ENCODE results near the gene NT5C. TPM values are rescaled to one million over a fixed set of nuclear protein-coding genes. Genes with fewer than 3 reads are reported as not detected.

The NT5C gene
- total RNA-seq, 1 donor from 2014 or later: 13.5 TPM

GRCh38 chr17:75093548-75094158 is 37.9 kb downstream of the NT5C start:
- peaks cover 20% of the 10 kb centered on the region for H3K36me3 Mint-ChIP-seq (ENCODE audit: low read depth, unreplicated experiment)
- H3K4me3 Mint-ChIP-seq (ENCODE audit: unreplicated experiment): no peak overlapping the region
- peaks cover 53% of the 10 kb centered on the region for H3K4me1 Mint-ChIP-seq (ENCODE audit: unreplicated experiment)
- TF ChIP-seq, protein P1, sequence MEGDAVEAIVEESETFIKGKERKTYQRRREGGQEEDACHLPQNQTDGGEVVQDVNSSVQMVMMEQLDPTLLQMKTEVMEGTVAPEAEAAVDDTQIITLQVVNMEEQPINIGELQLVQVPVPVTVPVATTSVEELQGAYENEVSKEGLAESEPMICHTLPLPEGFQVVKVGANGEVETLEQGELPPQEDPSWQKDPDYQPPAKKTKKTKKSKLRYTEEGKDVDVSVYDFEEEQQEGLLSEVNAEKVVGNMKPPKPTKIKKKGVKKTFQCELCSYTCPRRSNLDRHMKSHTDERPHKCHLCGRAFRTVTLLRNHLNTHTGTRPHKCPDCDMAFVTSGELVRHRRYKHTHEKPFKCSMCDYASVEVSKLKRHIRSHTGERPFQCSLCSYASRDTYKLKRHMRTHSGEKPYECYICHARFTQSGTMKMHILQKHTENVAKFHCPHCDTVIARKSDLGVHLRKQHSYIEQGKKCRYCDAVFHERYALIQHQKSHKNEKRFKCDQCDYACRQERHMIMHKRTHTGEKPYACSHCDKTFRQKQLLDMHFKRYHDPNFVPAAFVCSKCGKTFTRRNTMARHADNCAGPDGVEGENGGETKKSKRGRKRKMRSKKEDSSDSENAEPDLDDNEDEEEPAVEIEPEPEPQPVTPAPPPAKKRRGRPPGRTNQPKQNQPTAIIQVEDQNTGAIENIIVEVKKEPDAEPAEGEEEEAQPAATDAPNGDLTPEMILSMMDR (IDR thresholded peaks at IDR 0.05; ENCODE audit: unreplicated experiment): no peak
- no peak overlapping the region for H3K27ac Mint-ChIP-seq (ENCODE audit: unreplicated experiment)
- H3K9me3 Mint-ChIP-seq (ENCODE audit: unreplicated experiment): no peaks in the 10 kb centered on the region
- DNase-seq (ENCODE audit: low spot score): no peak
- H3K27me3 Mint-ChIP-seq (ENCODE audit: unreplicated experiment): peaks cover 24% of the 10 kb centered on the region

DNA sequence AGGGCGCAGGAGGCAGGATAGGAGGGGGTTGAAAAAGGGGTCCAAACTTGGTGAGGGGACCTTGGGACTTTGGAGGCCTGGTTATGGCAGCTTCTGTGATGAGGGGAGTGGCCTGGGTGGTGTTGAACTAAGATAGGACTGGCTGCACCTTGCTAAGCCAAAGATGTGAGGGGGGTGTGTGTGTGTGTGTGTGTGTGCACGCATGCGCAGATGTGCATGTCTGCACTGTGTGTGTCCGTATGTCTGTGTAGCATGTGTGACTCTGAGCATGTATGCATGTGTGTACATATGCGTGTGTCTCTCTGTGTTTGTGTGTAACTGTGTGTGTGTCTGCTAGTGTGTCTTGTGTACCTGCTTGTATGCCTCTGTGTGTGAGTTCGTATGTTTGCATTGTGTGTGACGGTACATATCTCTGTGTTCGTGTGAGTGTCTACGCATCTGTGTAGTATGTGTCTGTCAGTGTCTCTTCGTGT is 39.7 kb downstream of the NT5C start:
- TF ChIP-seq, protein P1 (IDR thresholded peaks at IDR 0.05; ENCODE audit: unreplicated experiment): no peak
- peaks cover 25% of the 10 kb centered on the region for H3K27me3 Mint-ChIP-seq (ENCODE audit: unreplicated experiment)
- peak overlapping the region; percentile 72 for H3K4me3 Mint-ChIP-seq (ENCODE audit: unreplicated experiment)
- H3K9me3 Mint-ChIP-seq (ENCODE audit: unreplicated experiment): no peaks in the 10 kb centered on the region
- DNase-seq (ENCODE audit: low spot score): no peak
- H3K4me1 Mint-ChIP-seq (ENCODE audit: unreplicated experiment): peaks cover 48% of the 10 kb centered on the region
- H3K36me3 Mint-ChIP-seq (ENCODE audit: low read depth, unreplicated experiment): peaks cover 14% of the 10 kb centered on the region
- H3K27ac Mint-ChIP-seq (ENCODE audit: unreplicated experiment): peak overlapping the region; percentile 44

DNA sequence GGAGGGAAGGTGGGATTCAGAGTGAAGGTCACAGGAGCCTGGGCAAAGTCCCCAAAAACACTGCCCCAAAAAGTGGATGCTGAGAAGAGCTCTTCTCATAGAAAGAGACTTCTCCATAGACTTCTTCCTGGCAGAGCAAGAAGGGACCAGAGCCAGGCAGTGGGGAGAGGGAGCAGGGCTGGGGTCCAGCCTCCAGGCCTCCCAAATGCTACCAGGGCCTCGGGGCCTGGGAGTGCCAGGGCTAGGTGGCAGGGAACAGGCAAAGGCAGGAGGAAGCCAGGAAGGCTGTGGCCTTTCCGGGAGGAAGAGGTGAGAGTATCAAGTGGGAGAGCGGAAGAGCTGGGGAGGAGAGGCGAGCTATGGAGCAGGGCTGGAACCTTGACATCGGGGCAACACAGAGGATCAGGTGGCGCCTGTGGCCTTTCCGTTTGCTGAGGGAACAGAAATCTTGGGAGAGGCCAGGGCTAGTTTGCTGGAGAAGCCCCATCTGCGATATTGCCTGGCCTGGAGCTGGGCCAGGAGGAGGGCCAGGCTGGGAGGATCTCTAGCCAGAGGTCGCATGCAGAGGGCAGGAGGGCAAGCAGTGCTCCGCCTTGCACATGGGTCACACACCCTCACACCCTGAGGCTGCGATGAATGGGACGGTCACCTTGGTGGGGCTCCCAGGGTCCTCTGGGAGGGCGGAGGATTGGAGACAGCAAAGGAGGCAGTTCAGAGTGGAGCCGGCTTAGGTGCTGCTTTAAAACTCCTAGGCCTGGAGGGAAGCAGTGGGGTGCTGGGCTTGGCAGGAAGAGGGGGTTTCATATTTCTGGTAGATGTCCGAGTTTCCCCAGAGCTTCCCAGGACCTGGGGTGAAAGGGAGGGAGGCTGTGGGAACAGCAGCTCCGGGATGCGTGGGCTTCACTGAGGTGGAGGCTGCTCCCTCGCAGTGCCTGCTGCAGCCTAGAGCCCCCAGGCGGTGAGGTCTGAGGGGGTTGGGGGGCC is 40.4 kb downstream of the NT5C start:
- peaks cover 14% of the 10 kb centered on the region for H3K36me3 Mint-ChIP-seq (ENCODE audit: low read depth, unreplicated experiment)
- H3K4me1 Mint-ChIP-seq (ENCODE audit: unreplicated experiment): peaks cover 53% of the 10 kb centered on the region
- no peaks in the 10 kb centered on the region for H3K9me3 Mint-ChIP-seq (ENCODE audit: unreplicated experiment)
- peak overlapping the region; percentile 72 for H3K4me3 Mint-ChIP-seq (ENCODE audit: unreplicated experiment)
- peaks cover 26% of the 10 kb centered on the region for H3K27me3 Mint-ChIP-seq (ENCODE audit: unreplicated experiment)
- DNase-seq (ENCODE audit: low spot score): peak; percentile 22
- TF ChIP-seq, protein P1 (IDR thresholded peaks at IDR 0.05; ENCODE audit: unreplicated experiment): no peak
- peak overlapping the region; percentile 44 for H3K27ac Mint-ChIP-seq (ENCODE audit: unreplicated experiment)

DNA sequence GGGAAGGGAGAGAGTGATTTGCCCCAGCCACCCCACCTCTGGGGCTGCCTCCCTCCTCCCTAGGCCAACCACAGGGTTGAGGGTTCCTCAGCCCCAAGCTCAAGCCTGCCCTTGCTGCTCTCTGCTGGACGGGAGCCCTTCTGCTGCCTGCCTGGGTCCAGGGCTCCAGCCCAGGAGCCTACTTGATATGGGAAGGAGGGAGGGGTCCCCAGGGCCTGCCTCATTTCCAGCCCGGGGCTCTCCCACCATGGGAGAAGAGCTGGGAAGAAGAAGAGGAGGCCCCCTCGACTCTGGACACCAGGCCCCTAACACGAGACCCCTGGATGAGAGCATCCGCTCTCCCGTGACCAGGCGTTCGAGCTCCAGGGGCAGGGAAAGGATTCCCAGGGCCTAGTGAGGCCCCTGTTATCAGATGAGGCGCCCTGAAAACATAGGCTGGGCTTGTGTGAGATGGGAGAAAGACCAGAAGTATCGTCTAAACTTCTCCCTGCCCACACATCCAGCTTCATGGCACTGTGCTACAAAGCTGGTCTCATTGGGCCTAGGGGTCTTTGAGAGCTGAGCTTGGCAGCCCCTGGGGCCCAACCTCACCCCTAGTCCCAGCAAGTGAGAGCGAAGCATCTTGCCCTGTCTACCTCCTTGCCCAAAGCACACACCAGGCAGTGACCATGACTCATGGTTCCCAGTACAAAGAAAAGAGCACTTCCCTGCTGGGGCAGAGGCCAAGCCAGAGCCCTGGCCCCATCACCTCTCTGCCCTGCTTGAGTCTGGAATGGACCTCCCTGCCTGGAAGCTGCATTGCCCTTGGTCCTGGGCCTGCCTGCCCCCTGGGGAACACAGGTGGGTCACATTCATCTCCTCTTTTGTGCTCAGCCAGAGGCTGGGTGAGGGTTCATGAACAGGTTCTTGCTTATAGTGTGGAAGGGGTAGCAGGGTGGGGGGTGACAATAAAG is 42.8 kb downstream of the NT5C start:
- peaks cover 14% of the 10 kb centered on the region for H3K36me3 Mint-ChIP-seq (ENCODE audit: low read depth, unreplicated experiment)
- H3K27me3 Mint-ChIP-seq (ENCODE audit: unreplicated experiment): peaks cover 24% of the 10 kb centered on the region
- no peak for DNase-seq (ENCODE audit: low spot score)
- peak overlapping the region; percentile 86 for H3K27ac Mint-ChIP-seq (ENCODE audit: unreplicated experiment)
- peak overlapping the region; percentile 87 for H3K4me3 Mint-ChIP-seq (ENCODE audit: unreplicated experiment)
- H3K9me3 Mint-ChIP-seq (ENCODE audit: unreplicated experiment): no peaks in the 10 kb centered on the region
- H3K4me1 Mint-ChIP-seq (ENCODE audit: unreplicated experiment): peaks cover 61% of the 10 kb centered on the region
- TF ChIP-seq, protein P1 (IDR thresholded peaks at IDR 0.05; ENCODE audit: unreplicated experiment): no peak
